Stimulated activated CD8-positive, alpha-beta memory T cell treated with anti-CD3 and anti-CD28 coated beads, Interleukin-4, amount 100 ng/mL, for 4 hours (primary cell): ENCODE data around the gene DENND4C.
"Not testable (repeated sequence)": the region's sequence is repeated elsewhere in the genome, so short reads cannot be mapped to it uniquely, and the experiment has no call there.

Experiments used
- DNase-seq, 2 donors: peaks; one replicate each; pipeline ENCODE4 v3.0.0-alpha.2; 2020; ENCODE audit warnings: low read depth in 2 of 2, low spot score in 1 of 2

DENND4C gene

DNA sequence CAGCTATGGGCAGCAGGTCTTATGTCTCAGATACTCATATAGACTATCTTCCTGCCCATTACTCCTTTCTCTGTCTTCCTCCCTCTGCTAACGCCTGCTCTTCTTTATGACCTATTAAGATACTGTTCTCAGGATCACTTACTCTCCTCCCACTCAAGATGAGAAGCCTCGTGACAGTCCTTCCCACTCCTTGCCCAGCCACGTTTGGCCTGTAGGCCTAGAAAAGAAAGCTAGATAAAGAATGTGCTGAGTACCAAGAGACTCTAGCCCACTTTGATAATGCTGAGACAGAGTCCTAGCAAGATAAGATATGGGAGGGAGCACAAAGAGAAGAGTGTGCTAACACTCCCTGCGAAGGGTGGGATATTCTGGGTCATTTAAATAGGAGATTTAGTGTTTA is 6.8 kb upstream of the DENND4C start:
- DNase-seq = no peak

GRCh38 chr9:19224563-19224962 is 5.9 kb upstream of the DENND4C start:
- no peak for DNase-seq

GRCh38 chr9:19229595-19230354 is 718 bp upstream of the DENND4C start:
- peak; percentile 28 to 37 for DNase-seq

GRCh38 chr9:19231126-19231903 is 822 bp downstream of the DENND4C start:
- DNase-seq = peak in 1 of 2 donors; percentile 1

- no peak for DNase-seq
Observed at GRCh38 chr9:19231904-19232822, 1.7 kb downstream of the DENND4C start.

DNA sequence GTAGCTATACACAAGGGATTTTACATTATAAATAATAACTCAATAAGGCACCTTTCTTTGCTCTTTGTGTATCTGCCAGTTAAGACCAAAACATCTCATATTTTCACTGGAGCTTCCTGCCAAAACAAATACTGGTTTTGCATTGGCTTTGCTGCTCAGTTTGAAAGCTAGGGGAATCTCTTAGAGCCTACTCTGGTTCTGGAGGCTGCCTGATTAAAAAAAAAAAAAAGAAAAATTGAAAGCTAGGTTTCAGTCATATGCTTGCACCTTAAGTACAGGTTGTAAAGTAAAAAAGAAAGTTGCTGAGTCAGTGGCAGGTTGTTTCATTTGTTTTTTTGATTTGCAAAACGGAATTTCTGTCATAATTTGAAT is 2.3 kb downstream of the DENND4C start:
- no peak for DNase-seq

GRCh38 chr9:19233344-19233743 is 2.9 kb downstream of the DENND4C start:
- DNase-seq = no peak

DNA sequence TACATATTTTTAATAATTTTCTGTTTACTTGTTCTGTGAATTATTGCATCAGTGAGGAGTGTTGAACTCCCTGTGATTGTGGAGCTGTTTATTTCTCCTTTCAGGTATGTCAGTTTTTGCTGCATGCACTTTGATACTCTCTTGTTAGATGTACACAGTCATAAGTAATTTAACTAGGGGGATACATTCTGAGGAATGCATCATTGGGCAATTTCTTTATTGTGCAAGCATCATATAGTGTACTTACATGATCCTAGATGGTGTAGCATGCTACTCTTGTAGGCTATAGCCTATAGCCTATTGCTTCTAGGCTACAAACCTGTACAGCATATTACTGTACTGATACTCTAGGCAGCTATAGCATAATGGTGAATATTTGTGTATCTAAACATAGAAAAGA is 9.5 kb downstream of the DENND4C start:
- no peak for DNase-seq

DNA sequence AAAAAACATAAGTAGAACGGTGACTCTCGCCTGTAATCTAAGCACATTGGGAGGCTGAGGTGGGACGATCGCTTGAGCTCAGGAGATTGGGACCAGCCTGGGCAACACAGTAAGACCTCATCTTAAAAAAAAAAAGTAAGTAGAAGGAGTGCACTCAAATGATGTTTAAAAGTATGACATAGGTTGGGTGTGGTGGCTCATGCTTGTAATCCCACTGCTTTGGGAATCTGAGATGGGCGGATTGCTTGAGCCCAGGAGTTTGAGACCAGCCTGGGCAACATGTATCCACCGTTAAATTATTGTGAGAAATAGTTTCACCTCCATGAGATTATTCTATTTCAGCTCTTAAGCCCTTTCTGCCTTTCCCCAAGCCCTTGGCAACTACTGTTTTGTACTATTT is 11.2 kb downstream of the DENND4C start:
- DNase-seq = no peak

- DNase-seq = no peak
Observed at GRCh38 chr9:19243366-19244033, 13.0 kb downstream of the DENND4C start.

DNA sequence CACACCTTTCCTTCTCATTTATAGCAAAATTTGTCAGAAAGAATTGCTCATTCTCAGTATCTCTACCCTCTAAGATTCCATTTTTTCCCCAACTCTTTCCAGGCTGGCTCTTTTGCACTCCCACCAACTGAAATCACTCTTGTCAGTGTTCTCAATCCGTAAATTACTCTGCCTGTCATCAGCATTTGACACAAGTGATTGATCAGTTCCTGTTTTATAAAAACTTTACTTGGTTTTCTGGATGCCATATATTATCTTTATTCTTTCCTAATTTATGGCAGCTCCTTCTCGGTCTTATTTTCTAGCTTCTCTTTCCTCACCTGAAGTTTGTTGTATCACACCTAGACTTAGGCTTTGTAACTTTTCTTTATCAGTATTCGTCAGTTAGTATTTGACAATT is 16.4 kb downstream of the DENND4C start:
- no peak for DNase-seq

DNA sequence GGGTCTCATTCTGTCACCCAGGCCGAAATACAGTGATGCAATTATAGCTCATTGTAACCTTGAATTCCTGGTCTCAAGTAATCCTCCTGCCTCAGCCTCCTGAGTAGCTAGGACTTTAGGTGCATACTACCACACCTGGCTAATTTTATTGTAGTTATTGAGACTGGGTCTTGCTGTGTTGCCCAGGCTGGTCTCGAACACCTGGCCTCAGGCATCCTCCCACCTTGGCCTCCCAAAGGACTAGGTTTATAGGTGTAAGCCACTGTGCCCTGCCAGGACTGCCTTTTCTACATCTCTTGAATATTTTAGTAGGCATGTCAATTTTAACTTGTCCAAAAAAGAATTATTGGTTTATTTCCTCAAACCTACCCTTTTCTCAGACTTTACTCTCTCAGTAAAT is 16.9 kb downstream of the DENND4C start:
- no peak for DNase-seq

DNA sequence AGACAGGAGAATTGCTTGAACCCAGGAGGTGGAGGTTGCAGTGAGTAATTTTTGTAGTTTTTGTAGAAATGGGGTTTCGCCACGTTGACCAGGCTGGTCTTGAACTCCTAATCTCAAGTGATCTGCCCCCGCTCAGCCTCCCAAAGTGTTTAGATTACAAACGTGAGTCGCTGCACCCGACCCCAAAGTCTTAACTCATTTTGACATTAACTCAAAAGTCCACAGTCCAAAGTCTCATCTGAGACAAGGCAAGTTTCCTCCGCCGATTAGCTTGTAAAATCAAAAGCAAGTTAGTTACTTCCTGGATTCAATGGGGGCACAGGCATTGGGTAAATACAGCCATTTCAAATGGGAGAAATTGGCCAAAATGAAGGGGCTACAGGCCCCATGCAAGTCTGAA is 19.9 kb downstream of the DENND4C start:
- not testable (repeated sequence) for DNase-seq

DNA sequence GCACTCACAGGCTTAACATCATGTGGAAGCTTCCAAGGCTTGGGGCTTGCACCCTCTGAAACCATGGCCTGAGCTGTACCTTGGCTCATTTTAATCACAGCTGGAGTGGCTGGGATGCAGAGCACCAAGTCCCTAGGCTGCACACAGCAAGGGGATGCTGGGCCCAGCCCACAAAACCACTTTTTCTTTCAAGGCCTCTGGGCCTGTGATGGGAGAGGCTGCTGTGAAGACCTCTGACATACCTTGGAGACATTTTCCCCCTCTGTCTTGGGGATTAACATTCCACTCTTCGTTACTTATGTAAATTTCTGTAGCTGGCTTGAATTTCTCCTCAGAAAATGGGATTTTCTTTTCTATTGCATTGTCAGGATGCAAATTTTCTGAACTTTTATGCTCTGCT is 20.7 kb downstream of the DENND4C start:
- not testable (repeated sequence) for DNase-seq

DNA sequence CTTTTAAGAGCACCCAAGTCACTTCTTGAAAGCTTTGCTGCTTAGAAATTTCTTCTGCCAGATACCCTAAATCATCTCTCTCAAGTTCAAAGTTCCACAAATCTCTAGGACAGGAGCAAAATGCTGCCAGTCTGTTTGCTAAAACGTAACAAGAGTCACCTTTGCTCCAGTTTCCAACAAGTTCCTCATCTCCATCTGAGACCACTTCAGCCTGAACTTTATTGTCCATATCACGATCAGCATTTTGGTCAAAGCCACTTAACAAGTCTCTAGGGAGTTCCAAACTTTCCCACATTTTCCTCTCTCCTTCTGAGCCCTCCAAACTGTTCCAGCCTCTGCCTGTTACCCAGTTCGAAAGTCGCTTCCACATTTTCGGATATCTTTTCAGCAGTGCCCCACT is 21.1 kb downstream of the DENND4C start:
- DNase-seq = not testable (repeated sequence)

- DNase-seq = no peak
Observed at GRCh38 chr9:19252174-19252884, 21.8 kb downstream of the DENND4C start.

- no peak for DNase-seq
Observed at GRCh38 chr9:19252885-19253219, 22.4 kb downstream of the DENND4C start.

DNA sequence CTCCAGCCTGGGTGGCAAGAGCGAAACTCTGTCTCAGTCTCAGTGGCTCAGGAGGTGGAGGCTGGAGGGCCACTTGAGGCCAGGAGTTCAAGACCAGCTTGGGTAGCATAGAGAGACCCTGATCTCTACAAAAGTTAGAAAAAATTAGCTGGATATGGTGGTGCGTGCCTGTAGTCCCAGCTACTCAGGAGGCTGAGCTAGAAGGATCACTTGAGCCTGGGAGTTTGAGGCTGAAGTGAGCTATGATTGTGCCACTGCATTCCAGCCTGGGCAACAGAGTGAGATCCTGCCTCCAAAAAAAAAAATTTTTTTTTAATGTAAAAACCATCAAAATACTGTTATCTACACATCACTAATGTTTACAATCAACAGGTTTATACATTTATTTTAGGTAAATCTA is 24.6 kb downstream of the DENND4C start:
- DNase-seq = no peak

GRCh38 chr9:19255821-19256220 is 25.3 kb downstream of the DENND4C start:
- DNase-seq = no peak

GRCh38 chr9:19259665-19260255 is 29.3 kb downstream of the DENND4C start:
- not testable (repeated sequence) for DNase-seq
